GM21360 (cell line): Measurements from ENCODE around the gene LIN54.
A peak's percentile ranks its signal among the peaks of the same experiment; 100 is the strongest.
"Not testable (repeated sequence)": the region's sequence is repeated elsewhere in the genome, so short reads cannot be mapped to it uniquely, and the experiment has no call there.

Experiments
- ATAC-seq: cut with Tn5 transposase; IDR thresholded peaks from one replicate; pipeline ENCODE4 v1.9.1; 2021; ENCODE audit warnings: mild to moderate bottlenecking, moderate library complexity; ENCODE audit not compliant: unreplicated experiment

LIN54 gene

GRCh38 chr4:83010522-83011318 is at the start of gene LIN54:
LIN54 (minus strand) TSS chr4:83010823; CDS start chr4:82984844, 25,979 bp downstream.
- peak; percentile 31 for ATAC-seq

- no peak for ATAC-seq
These were observed 44.3 kb upstream of the LIN54 start for GRCh38 chr4:83054928-83055327.

DNA sequence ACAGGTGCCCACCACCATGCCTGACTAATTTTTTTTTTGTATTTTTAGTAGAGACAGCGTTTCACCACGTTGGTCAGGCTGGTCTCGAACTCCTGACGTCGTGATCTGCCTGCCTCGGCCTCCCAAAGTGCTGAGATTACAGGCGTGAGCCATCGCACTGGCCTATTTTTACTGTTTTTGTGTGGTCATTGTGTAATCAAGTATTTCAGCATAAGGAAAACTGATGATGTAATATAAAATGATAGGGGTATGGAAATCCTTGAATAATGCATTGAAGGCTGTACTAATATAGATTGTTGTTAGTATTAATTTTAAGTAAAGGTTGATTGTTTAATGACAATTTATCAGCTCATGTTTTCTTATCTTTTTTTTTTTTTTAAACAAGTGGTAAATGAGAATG is 38.2 kb upstream of the LIN54 start:
- not testable (repeated sequence) for ATAC-seq

DNA sequence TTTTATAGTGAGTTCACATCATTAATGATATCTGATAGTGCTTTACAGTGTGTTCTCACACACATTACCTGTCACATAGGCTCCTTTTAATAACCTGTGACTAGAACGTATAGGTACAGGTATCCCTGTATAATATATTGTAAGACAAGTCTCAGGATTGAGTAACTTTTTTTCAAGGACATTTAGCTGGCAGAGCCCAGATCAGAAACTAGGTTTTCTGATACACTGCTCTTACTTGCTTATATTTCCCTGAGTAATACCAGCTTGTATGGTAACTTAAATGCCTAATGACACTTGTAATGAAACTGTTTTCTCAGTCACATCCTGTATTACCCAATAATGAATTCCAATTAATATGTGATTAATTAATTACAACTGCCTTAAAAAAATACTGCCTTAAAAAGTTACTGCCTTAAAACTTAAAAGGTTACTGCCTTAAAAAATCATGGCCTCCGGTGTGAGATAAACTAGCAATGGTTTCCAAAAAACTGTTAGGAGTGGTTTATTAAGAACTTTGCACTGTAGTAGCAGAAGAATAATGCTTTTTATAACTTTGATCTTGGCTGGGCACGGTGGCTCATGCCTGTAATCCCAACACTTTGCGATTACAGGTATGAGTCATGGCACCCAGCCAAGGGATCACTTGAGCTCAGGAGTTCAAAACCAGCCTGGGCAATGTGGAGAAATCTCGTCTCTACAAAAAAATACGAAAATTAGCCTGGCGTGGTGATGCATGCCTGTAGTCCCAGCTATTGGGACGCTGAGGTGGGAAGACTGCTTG is 36.3 kb upstream of the LIN54 start:
- ATAC-seq = no peak

- ATAC-seq = no peak
These were observed 33.3 kb upstream of the LIN54 start for GRCh38 chr4:83043801-83044407.

GRCh38 chr4:83043157-83043556 is 32.5 kb upstream of the LIN54 start:
- ATAC-seq = not testable (repeated sequence)

- ATAC-seq = no peak
These were observed 29.6 kb upstream of the LIN54 start for GRCh38 chr4:83040269-83040668.

- no peak for ATAC-seq
These were observed 26.5 kb upstream of the LIN54 start for GRCh38 chr4:83036991-83037665.

GRCh38 chr4:83034630-83035494 is 24.2 kb upstream of the LIN54 start, which contains the start of gene COPS4:
COPS4 (plus strand) TSS chr4:83035183; CDS start chr4:83035225, 42 bp downstream.
- ATAC-seq = peak; percentile 98

GRCh38 chr4:83029688-83030087 is 19.1 kb upstream of the LIN54 start:
- ATAC-seq = no peak

DNA sequence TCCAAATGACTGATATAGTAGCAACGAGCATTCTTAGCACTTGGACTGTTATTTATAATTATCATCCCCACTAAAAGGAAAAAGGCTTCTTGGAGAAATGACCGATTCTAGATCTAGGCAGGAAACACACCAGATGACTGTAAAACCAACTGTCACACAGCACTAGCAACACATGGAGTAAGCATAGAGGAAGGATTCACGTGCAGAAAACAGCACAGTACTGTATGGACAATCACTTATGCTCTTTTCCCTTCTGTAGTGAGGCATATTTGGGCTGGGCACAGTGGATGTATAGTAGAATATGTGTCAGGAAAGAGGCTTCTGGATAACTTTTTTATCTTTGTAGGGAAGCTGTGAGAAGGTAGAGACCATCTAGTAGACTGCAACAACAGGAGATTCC is 18.4 kb upstream of the LIN54 start:
- no peak for ATAC-seq

DNA sequence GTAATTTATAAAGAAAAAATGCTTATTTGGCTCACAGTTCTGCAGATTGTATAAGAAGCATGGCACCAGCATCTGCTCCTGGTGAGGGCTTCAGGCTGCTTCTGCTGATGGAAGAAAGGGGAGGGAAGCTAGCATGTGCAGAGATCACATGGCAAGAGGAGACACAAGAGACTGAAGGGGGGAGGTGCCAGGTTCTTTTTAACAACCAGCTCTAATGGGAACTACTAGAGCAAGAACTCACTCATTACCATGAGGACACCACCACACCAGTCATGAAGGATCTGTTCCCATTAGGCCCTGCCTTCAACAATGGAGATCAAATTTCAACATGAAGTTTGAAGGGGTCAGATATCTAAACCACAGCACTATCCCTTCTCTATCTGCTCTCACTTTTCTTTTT is 14.9 kb upstream of the LIN54 start:
- no peak for ATAC-seq

DNA sequence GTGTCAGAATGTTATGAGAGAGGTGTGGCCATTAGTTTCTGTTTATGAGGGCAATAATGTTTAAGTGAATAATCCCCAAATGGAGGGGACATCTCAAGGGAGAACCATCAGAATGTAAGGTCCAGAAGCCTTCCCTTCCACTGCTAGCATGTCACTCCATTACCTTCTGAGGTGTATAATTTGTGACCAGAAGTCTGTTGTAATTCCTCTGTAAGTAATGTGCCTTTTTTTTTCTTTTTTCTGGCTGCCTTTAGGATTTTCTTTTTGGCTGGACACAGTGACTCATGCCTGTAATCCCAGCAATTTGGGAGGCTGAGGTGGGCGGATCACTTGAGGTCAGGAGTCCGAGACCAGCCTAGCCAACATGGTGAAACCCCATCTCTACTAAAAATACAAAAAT is 13.6 kb upstream of the LIN54 start:
- ATAC-seq = no peak

- not testable (repeated sequence) for ATAC-seq
These were observed 13.0 kb upstream of the LIN54 start for GRCh38 chr4:83023599-83023998.

DNA sequence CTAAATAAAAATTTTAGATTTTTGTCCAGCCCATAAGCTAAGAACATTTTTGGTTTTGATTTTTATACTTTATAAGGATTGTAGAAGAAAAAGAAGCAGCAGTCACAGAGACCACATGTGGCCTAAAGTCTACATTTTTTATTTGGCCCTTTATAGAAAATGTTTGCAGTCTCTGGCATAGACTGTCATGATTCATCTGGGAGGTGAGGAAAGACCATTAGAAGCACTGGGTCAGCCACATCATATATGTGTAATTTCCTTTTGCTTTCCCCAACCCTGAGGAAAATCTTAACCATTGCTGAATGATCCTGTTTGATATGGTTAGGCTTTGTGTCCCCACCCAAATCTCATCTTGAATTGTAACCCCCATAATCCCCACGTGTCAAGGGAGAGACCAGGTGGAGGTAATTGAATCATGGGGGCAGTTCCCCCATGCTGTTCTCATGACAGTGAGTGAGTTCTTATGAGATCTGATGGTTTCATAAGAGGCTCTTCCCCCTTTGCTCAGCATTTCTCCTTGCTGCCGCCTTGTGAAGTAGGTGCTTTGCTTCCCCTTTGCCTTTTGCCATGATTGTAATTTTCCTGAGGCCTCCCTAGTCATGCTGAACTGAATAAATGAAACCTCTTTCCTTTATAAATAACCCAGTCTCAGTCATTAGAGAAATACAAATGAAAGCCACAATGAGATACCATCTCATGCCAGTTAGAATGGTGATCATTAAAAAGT is 12.3 kb upstream of the LIN54 start:
- no peak for ATAC-seq

DNA sequence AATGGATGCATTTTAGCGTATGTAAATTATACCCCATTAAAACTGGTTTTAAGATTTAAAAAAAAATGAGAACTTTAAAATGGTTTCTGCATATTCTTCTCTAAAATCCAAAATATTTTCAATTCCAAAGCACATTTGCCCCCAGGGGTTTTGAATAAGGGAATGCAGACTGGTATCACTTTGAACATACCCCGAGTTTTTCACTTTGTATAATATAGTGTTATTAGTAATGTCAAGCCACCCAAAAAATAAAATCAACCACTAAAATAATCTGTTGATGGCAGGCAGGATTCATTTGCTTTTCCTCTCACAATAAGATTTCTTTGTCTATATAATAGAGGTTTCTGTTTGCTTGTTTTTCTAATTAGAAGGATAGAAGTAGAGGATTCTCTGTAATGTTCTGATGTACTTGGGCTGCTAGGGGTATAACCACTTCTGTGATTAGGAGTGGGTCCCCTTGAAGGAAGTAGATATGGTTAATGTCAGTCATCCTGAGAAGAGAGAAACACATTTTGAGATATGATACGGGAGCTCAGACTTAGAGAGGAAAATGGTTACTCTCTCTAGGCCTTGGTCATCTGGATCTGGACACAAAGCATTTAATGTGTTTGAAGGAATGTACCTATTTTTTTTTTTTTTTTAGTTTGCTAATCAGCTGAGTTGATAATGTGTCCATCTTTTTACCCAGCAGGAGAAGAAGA is 9.3 kb upstream of the LIN54 start:
- ATAC-seq = peak; percentile 79

GRCh38 chr4:83013902-83014301 is 3.3 kb upstream of the LIN54 start:
- ATAC-seq = no peak

DNA sequence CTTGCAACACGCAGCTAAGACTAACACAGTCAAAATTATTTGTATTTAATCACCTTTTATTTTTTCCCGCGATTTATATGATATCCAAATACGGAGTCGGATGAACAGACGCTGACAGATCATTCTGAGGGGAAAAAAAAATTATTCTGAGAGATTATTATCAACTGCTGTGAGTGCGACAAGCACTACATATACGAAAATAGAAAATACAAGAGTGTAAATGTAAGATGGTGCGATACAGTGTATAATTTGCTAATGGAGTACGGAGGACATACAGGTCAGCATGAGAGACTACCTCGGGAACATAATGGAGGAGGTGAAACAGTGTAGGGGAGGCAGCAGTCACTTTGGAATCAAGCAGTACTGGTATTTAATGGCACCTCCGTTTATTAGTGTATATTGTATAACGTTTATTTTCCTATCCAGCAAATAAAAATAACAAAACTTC is 2.8 kb upstream of the LIN54 start:
- no peak for ATAC-seq
